Right ventricle myocardium superior (tissue), 1 donor: ENCODE results near the gene CTNNBIP1. TPM values are rescaled to one million over a fixed set of nuclear protein-coding genes. Genes with fewer than 3 reads are reported as not detected.

Experiments used
- ATAC-seq: fragments of 200-7000 bp; cut with Tn5 transposase; one replicate; pipeline ENCODE4 v1.9.1; 2020; ENCODE audit warnings: mild to moderate bottlenecking; ENCODE audit not compliant: poor library complexity
- DNase-seq: peaks from one replicate; pipeline ENCODE4 v3.0.0-alpha.2; 2020
- intact Hi-C: fragments of 100-400 bp; cut with DNase I; formaldehyde crosslinking; loops from one replicate; pipeline ENCODE4 v1.11.2; 2022
- total RNA-seq: library from RNA; stranded (reverse); fragmentation: NEBNext Ultra II Directional; extraction: Animal tissue kit (Norgen Biotek cat#: 25700); gene quantifications from one replicate; pipeline ENCODE4 v1.2.1, GENCODE V29; 2021
- donor health status: DM: no; HTN: yes; CAD: no; lungs with severe emphysema.

CTNNBIP1 gene
- total RNA-seq, 1 donor from 2014 or later = 58.1 TPM

DNA sequence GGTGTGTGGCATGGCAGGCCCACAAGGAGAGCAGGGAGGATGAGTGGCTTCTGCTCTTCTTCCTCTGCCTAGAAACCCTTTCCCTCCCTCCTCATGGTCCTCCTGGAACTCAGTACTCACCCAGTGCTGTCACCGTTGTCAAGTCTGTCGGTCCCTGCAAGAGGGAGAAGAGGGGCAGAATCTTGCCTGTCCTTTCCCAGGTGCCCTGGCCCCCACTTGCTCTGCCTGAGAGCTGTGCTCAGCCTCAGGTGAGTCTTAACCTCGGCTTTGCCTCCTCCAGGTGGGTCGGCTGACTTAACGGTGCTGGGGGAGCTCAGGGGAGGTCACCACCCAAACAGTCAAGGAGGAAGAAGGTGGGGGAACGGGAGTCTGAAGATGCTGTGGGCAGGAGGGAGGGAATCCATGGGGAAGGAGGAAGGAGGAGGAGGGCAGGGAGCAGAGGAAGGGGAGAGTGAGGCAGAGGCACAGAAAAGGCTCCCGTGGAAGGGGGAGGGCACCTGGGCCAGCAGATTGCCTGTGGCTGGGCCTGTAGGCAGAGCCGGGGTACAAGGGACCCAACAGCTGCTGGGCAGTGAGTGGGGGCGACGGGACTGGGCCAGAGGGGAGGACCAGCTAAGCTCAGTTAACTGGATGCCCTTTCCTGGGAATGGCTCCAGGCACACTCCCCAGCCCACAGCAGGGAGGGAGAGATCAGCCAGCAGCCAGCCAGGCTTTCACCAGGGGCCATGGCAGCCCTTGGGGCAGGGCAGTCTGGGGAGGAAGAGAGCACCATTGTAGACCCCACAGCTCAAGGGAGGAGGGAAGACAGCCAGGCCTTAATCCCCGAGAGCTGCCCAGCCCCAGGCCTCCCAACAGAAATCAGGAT, 26.3 kb downstream of the CTNNBIP1 start:
- DNase-seq (no peak), ATAC-seq (peak; percentile 51)
- intact Hi-C loops = no loop called here

DNA sequence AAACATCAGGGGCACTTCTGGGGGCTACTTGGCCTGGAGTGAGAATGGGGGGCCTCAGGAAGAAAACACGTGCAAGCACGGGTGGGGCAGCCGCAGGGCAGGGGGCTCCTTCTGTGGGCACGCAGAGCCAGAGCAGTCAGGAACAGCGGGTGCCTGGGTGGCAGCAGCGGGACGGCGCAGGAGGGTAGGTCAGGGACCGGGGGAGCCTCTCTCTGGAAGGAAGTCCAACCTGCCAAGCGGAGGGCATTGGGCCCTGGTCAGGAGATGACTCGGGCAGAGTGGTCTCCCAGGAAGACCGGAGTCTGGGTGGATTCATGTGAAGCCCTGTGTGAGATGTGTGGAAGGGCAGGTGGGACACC, 27.1 kb downstream of the CTNNBIP1 start:
- intact Hi-C loops = no loop called here
- no peak for ATAC-seq

GRCh38 chr1:9882296-9882944, 27.6 kb downstream of the CTNNBIP1 start:
- ATAC-seq (no peak), DNase-seq (no peak)
- intact Hi-C loops = no loop called here

More for the DNA sequence above, 27.1 kb downstream of the CTNNBIP1 start:
- DNase-seq = no peak

DNA sequence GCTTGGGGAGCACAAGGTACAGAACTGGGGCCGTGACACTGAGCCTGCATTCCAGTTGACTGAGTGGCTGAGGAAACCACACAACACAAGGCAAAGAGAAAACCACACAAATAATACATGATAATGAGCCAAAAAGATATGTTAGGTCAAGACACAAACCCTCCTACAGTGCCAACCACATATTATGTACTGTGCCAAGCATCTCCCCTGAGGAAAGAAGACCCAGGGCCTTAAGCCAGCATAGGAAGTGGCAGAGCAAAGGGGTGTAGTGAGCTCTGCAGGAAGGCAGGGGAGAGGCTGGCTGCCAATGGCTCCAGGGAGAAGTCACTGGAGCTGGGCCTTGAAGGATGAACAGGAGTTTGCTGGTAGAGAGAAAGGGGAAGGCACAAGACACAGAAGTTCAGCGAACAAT, 28.2 kb downstream of the CTNNBIP1 start:
- ATAC-seq = no peak
- no peak for DNase-seq
- intact Hi-C loops = no loop called here

DNA sequence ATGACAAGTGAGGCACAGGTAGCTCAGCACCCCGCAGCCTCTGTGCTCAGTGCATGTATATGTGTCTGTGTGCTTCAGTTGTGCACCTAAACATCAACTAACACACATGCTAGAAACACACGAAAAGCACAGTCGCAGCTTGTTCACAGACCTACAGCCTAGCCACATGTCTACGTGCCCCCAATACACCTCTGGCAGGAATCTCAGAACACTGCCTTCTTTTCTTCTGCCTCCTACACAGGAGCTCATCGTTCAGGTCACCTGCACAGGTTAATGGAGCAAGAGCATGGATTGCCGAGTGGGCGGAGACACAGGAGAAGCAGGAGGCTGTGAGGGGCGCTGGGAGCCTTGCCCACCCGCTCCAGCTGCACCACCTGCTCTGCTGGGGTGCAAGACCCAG, 31.7 kb downstream of the CTNNBIP1 start:
- no peak for DNase-seq
- intact Hi-C loops = no loop called here

GRCh38 chr1:9877962-9878361, 32.1 kb downstream of the CTNNBIP1 start:
- intact Hi-C loops = no loop called here
- DNase-seq (no peak), ATAC-seq (no peak)

More for the DNA sequence above, 31.7 kb downstream of the CTNNBIP1 start:
- no peak for ATAC-seq

DNA sequence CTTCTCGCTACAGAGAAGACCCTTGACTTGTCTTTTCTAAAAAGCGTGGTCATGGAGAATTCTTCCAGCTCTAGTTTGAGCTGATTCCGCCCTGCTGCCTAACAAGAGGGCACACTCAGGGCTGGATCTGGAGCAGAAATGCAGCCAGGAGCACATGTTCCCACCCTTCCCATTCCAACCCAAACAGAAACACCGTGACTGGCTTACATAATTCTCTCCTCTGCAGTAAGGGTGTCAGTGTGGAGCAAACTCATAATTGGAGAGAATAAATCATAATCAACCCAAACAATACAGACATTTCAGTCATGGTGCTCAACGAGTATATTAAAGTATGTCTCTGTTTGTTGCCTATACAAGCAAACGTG, 34.5 kb downstream of the CTNNBIP1 start:
- ATAC-seq (peak; percentile 61), DNase-seq (no peak)
- intact Hi-C loops = loop anchor here (2.0 kb wide), 1 partner anchor 39 kb away; no protein-coding TSS in a partner anchor

DNA sequence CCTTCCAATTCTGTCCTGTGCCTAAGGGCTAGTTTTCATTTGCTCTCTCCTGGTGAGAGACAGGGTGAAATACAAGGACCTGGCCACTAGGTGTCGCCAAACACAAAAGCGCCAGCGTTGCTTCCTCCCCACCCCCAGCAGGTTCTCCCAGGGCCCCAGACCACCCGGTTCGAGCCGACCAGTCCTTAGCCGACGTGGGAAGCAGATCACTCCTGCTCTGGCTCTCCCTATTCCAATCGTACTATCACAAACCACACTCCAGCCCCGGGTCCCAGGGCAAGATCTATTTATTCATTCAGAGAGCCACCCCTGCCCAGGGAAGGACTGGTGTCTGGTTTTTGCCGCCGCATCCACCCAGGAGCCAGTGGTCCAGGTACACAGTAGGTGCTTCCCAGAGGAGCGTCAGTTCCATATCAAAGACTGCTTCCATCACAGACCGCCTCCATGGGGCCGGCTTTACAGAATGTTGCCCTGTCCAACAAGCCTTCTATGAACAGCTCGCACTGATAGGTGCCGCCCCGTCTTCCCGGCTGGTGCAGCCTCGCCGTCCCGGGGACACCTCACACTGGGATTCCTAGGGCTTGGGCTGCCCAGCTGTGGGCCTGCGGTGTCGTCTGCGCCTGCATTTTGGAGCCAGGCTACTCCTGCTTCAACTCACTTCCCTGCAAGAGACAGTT, 35.0 kb downstream of the CTNNBIP1 start:
- intact Hi-C loops = loop anchor here (2.0 kb wide), 1 partner anchor 40 kb away; no protein-coding TSS in a partner anchor
- ATAC-seq (peak; percentile 91), DNase-seq (peak; percentile 77)

DNA sequence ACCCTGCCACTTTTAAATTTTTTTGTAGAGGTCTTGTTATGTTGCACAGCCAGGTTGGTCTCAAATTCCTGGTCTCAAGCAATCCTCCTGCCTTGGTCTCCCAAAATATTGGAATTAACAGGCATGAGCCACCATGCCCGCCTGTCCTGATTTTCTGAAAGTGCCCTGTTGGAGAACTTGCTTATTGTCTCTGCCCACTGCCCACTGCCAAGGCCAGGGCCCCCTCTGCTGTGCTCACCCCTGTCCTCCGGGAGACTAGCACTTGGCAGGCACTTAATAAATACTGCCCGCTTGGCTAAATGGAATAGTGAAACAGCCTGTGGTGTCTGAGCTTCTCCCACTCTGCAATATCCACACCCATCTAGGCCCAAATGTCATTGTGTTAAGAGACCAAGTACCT, 35.7 kb downstream of the CTNNBIP1 start:
- DNase-seq = no peak
- intact Hi-C loops = loop anchor here (2.0 kb wide), 1 partner anchor 40 kb away; no protein-coding TSS in a partner anchor
- no peak for ATAC-seq

GRCh38 chr1:9873992-9874391, 36.1 kb downstream of the CTNNBIP1 start:
- DNase-seq (no peak), ATAC-seq (peak; percentile 3)
- intact Hi-C loops = loop anchor here (2.0 kb wide), 1 partner anchor 41 kb away; no protein-coding TSS in a partner anchor

GRCh38 chr1:9873385-9873784, 36.7 kb downstream of the CTNNBIP1 start:
- no peak for ATAC-seq
- intact Hi-C loops = no loop called here
- DNase-seq = no peak

DNA sequence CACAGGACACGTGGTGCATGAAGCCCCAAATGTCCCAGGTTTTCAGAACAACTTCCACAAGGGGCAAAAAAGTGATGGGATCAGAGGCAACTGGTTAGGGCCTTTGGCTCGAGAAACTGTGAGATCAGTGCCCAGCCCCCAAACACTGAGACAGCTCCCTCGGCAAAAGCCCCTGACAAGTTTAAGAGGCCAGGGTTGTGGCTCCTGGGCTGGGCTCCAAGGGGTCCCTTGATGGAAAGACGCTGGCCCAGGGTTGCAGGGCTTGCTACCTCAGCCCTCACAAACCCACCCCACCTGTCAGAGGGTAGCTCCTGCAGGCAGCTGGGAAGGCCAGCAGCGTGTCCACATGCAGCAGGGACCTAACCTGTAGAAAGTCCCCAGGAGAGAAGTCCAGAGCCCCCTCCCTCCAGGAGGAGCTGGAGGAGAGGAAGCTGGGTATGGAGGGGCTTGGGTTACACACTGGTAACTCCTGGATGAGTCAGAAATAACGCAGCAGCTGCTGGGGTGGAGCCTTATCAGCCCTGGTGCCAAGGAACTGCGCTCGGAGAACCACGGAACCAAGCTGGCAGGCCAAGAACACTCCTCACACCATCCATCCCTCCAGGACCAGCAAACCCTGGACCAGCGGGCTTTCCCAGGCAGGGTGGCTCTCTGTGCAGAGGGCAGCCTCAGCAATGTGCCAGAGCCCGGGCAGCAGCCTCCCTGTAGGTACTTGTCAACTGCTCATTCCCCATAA, 37.5 kb downstream of the CTNNBIP1 start:
- intact Hi-C loops = no loop called here
- no peak for DNase-seq
- ATAC-seq = no peak

DNA sequence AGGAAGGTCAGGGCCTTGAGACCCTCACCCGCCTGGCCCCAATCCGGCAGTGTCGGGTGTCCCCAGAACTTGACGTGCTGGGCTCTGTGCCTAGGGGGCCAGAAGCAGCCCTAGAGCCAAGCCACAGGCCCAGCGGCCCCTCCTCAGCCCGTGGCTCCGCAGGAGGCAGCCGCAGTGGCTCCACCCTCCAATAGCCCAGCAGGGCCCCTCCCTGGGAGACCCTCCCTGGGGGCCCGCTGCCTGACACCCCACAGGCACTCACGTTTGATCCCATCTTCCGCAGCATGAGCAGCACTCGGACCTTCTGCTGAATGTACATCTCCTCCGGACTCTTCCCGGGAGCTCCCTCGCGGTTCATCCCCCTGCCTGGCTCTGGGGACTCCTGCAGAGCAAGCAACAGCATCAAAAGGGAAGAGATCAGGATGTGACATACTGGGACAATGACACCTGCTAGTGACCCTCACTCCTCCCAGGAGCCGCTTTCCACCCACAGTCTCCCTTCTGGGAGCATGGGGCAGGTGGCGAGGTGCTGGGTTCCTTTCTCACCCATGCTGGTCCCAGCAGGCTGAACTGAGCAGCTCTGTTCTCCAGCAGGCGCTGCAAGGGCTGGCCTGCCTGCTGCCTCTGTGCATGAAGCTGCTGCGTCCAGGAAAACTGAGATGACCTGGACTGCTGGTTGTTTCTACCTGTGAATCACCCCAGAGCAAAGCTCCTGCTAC, 38.2 kb downstream of the CTNNBIP1 start:
- DNase-seq (no peak), ATAC-seq (no peak)
- intact Hi-C loops = no loop called here

DNA sequence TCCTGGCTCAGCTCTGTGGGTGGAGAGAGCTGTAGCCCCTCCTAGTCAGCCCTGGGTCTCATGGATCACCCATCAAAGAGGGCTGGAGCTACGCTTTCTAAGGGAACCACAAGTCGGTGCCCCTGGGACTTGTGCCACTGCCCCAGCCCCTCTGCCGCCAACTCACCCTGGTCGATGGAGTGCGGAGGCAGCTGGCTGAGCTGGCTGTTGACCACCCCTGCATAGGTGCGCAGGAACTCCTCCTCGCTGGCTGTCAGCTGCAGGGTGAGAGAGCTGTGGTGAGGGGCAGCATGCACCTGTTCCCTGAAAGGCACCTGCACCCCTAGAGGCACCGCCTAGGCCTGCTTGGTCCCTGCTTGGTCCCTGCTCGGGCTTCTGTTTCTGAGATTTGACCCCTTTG, 39.0 kb downstream of the CTNNBIP1 start:
- DNase-seq (no peak), ATAC-seq (no peak)
- intact Hi-C loops = no loop called here

- intact Hi-C loops = no loop called here
- ATAC-seq = no peak
- DNase-seq = no peak
These were observed 39.5 kb downstream of the CTNNBIP1 start for GRCh38 chr1:9870572-9870971.

GRCh38 chr1:9869831-9870251, 40.2 kb downstream of the CTNNBIP1 start:
- intact Hi-C loops = loop anchor here (5.0 to 10.0 kb wide), 2 partner anchors 148 to 245 kb away; no protein-coding TSS in a partner anchor
- DNase-seq (no peak), ATAC-seq (no peak)

DNA sequence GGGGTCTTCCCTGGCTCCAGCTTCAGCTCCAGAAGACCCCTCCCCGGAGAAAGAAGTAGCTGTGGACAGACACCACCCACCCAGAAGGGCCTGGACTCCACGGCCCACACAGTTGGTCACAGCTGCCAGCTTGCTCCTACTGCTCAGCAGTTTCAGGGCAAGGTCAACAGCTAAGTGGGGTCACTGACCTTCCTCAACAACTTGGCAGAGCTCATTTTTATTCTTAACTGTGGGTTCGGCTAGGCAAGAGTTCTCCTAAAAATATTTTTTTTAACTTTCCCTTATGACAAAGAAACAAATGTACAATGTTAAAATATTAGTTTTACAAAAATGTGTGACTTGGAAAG, 41.9 kb downstream of the CTNNBIP1 start:
- DNase-seq = no peak
- ATAC-seq = no peak
- intact Hi-C loops = loop anchor here (5.0 to 10.0 kb wide), 2 partner anchors 146 to 243 kb away; no protein-coding TSS in a partner anchor
